Immature natural killer cell (primary cell): ENCODE results near the gene PIR. TPM values are rescaled to one million over a fixed set of nuclear protein-coding genes. Genes with fewer than 3 reads are reported as not detected.

ENCODE experiments used
- DNase-seq, 3 donors: peaks; one replicate each; pipeline ENCODE4 v3.0.0; 2022; ENCODE audit warnings: mixed read lengths in 1 of 3
- H3K27ac Mint-ChIP-seq, 6 donors: one replicate each; pipeline ENCODE4 v1.8.0; 2020; ENCODE audit warnings: mixed read lengths in 6 of 6, mild to moderate bottlenecking in 5 of 6, inconsistent platforms in 4 of 6, moderate library complexity in 3 of 6
- H3K27me3 Mint-ChIP-seq, 3 donors: one replicate each; pipeline ENCODE4 v1.8.0; 2020 to 2021; ENCODE audit warnings: low read depth in 3 of 3, mild to moderate bottlenecking in 3 of 3, mixed read lengths in 3 of 3, moderate library complexity in 3 of 3, inconsistent platforms in 1 of 3
- H3K36me3 Mint-ChIP-seq, 3 donors: one replicate each; pipeline ENCODE4 v1.8.0; 2020; ENCODE audit warnings: mixed read lengths in 3 of 3, inconsistent platforms in 2 of 3, mild to moderate bottlenecking in 2 of 3
- H3K4me1 Mint-ChIP-seq, 2 donors: one replicate each; pipeline ENCODE4 v1.8.0; 2020; ENCODE audit warnings: inconsistent platforms in 2 of 2, mild to moderate bottlenecking in 2 of 2, mixed read lengths in 2 of 2, moderate library complexity in 1 of 2
- H3K4me3 Mint-ChIP-seq, 5 donors: one replicate each; pipeline ENCODE4 v1.8.0; 2020; ENCODE audit warnings: mild to moderate bottlenecking in 5 of 5, mixed read lengths in 5 of 5, inconsistent platforms in 3 of 5, moderate library complexity in 3 of 5
- H3K9me3 Mint-ChIP-seq, 6 donors: one replicate each; pipeline ENCODE4 v1.8.0; 2020; ENCODE audit warnings: mild to moderate bottlenecking in 6 of 6, mixed read lengths in 6 of 6, inconsistent platforms in 4 of 6, moderate library complexity in 3 of 6
- polyA plus RNA-seq, 3 donors: library from polyadenylated mRNA; unstranded; fragments of 300-500 nt; fragmentation: Illumina TruSeq; gene quantifications; one replicate each; pipeline ENCODE4 v1.2.3, GENCODE V29; 2021

Gene PIR
- polyA plus RNA-seq, 3 donors from 2014 or later, result 0.76 TPM; not detected in 2

- Mint-ChIP-seq H3K27ac (no peak overlapping the region), H3K4me3 (no peak overlapping the region), H3K9me3 (no peaks in the 10 kb centered on the region), H3K36me3 (no peaks in the 10 kb centered on the region), H3K4me1 (no peaks in the 10 kb centered on the region), H3K27me3 (peaks cover 0 to 4% (median 3%) of the 10 kb centered on the region in 3 donors)
- DNase-seq, result no peak
These were observed 101.3 kb downstream of the PIR start for GRCh38 chrX:15391850-15392249.

GRCh38 chrX:15384304-15384703 is 108.8 kb downstream of the PIR start, which contains the start of gene VEGFD:
VEGFD (minus strand) TSS chrX:15384413; CDS start chrX:15383946, 467 bp downstream.
- Mint-ChIP-seq H3K4me3 (no peak within 1 kb of the TSS), H3K9me3 (no peaks in the 10 kb centered on the region), H3K36me3 (no peaks in the 10 kb centered on the region), H3K4me1 (no peaks in the 10 kb centered on the region), H3K27me3 (peaks cover 1 to 12% (median 2%) of the 10 kb centered on the region in 3 donors), H3K27ac (no peak within 1 kb of the TSS)
- no peak for DNase-seq

GRCh38 chrX:15382813-15383212 is 110.3 kb downstream of the PIR start:
- Mint-ChIP-seq H3K4me1 (no peaks in the 10 kb centered on the region), H3K4me3 (no peak overlapping the region), H3K27me3 (peaks cover 3 to 14% (median 7%) of the 10 kb centered on the region in 3 donors), H3K27ac (no peak overlapping the region), H3K36me3 (no peaks in the 10 kb centered on the region), H3K9me3 (no peaks in the 10 kb centered on the region)
- no peak for DNase-seq

GRCh38 chrX:15376956-15377355 is 116.2 kb downstream of the PIR start:
- DNase-seq, result no peak
- Mint-ChIP-seq H3K9me3 (no peaks in the 10 kb centered on the region), H3K27me3 (peaks cover 3 to 13% (median 5%) of the 10 kb centered on the region in 3 donors), H3K27ac (no peak overlapping the region), H3K4me1 (no peaks in the 10 kb centered on the region), H3K36me3 (no peaks in the 10 kb centered on the region), H3K4me3 (no peak overlapping the region)

GRCh38 chrX:15373976-15374375 is 119.2 kb downstream of the PIR start:
- DNase-seq, result no peak
- Mint-ChIP-seq H3K4me1 (no peaks in the 10 kb centered on the region), H3K27ac (no peak overlapping the region), H3K27me3 (peaks cover 3 to 12% (median 3%) of the 10 kb centered on the region in 3 donors), H3K4me3 (no peak overlapping the region), H3K9me3 (no peaks in the 10 kb centered on the region), H3K36me3 (no peaks in the 10 kb centered on the region)

- H3K27ac Mint-ChIP-seq, result no peak overlapping the region
These were observed 126.4 kb downstream of the PIR start for GRCh38 chrX:15366506-15367352.

GRCh38 chrX:15359701-15360100 is 133.4 kb downstream of the PIR start:
- Mint-ChIP-seq H3K27ac (no peak overlapping the region), H3K36me3 (no peaks in the 10 kb centered on the region), H3K4me1 (no peaks in the 10 kb centered on the region), H3K27me3 (peaks cover 5 to 20% (median 5%) of the 10 kb centered on the region in 3 donors), H3K9me3 (no peaks in the 10 kb centered on the region), H3K4me3 (no peak overlapping the region)
- DNase-seq, result no peak

More at GRCh38 chrX:15366506-15367352, 126.4 kb downstream of the PIR start:
- DNase-seq, result no peak
- peaks cover 0 to 15% (median 1%) of the 10 kb centered on the region in 3 donors for H3K27me3 Mint-ChIP-seq
- H3K36me3 Mint-ChIP-seq, result no peaks in the 10 kb centered on the region
- no peaks in the 10 kb centered on the region for H3K4me1 Mint-ChIP-seq
- peaks cover 0 to 2% (median 0%) of the 10 kb centered on the region in 6 donors for H3K9me3 Mint-ChIP-seq
- peak overlapping the region in 1 of 5 donors; percentile 19 for H3K4me3 Mint-ChIP-seq

GRCh38 chrX:15358533-15358932 is 134.6 kb downstream of the PIR start:
- H3K27ac Mint-ChIP-seq, result no peak overlapping the region
- H3K9me3 Mint-ChIP-seq, result no peaks in the 10 kb centered on the region
- H3K27me3 Mint-ChIP-seq, result peaks cover 5 to 18% (median 5%) of the 10 kb centered on the region in 3 donors
- no peaks in the 10 kb centered on the region for H3K4me1 Mint-ChIP-seq
- no peaks in the 10 kb centered on the region for H3K36me3 Mint-ChIP-seq
- H3K4me3 Mint-ChIP-seq, result no peak overlapping the region
- no peak for DNase-seq

- no peak for DNase-seq
- Mint-ChIP-seq H3K4me3 (no peak overlapping the region), H3K4me1 (no peaks in the 10 kb centered on the region), H3K27ac (no peak overlapping the region), H3K9me3 (no peaks in the 10 kb centered on the region), H3K36me3 (no peaks in the 10 kb centered on the region), H3K27me3 (peaks cover 5 to 12% (median 5%) of the 10 kb centered on the region in 3 donors)
These were observed 136.7 kb downstream of the PIR start for GRCh38 chrX:15356444-15356843.

GRCh38 chrX:15350329-15350996 is 142.7 kb downstream of the PIR start:
- Mint-ChIP-seq H3K36me3 (no peaks in the 10 kb centered on the region), H3K4me3 (no peak overlapping the region), H3K4me1 (no peaks in the 10 kb centered on the region), H3K27me3 (peaks cover 0 to 6% (median 6%) of the 10 kb centered on the region in 3 donors), H3K27ac (peak overlapping the region in 1 of 6 donors; percentile 30), H3K9me3 (no peaks in the 10 kb centered on the region)
- no peak for DNase-seq

GRCh38 chrX:15349046-15349445 is 144.1 kb downstream of the PIR start:
- H3K27me3 Mint-ChIP-seq, result peaks cover 0 to 6% (median 3%) of the 10 kb centered on the region in 3 donors
- no peaks in the 10 kb centered on the region for H3K9me3 Mint-ChIP-seq
- H3K4me3 Mint-ChIP-seq, result no peak overlapping the region
- no peaks in the 10 kb centered on the region for H3K4me1 Mint-ChIP-seq
- H3K36me3 Mint-ChIP-seq, result no peaks in the 10 kb centered on the region
- peak; percentile 2 to 14 (median 13) for DNase-seq
- H3K27ac Mint-ChIP-seq, result no peak overlapping the region

- Mint-ChIP-seq H3K36me3 (no peaks in the 10 kb centered on the region), H3K4me3 (no peak overlapping the region), H3K27ac (no peak overlapping the region), H3K9me3 (no peaks in the 10 kb centered on the region), H3K27me3 (peaks cover 1 to 12% (median 4%) of the 10 kb centered on the region in 3 donors), H3K4me1 (no peaks in the 10 kb centered on the region)
- no peak for DNase-seq
These were observed 147.2 kb downstream of the PIR start for GRCh38 chrX:15345976-15346375.

GRCh38 chrX:15344106-15344505 is 149.0 kb downstream of the PIR start:
- Mint-ChIP-seq H3K27me3 (peaks cover 5 to 12% (median 10%) of the 10 kb centered on the region in 3 donors), H3K9me3 (no peaks in the 10 kb centered on the region), H3K4me1 (no peaks in the 10 kb centered on the region), H3K4me3 (no peak overlapping the region), H3K36me3 (no peaks in the 10 kb centered on the region), H3K27ac (no peak overlapping the region)
- DNase-seq, result no peak

GRCh38 chrX:15343075-15343476 is 150.1 kb downstream of the PIR start:
- H3K27me3 Mint-ChIP-seq, result peaks cover 5 to 10% (median 10%) of the 10 kb centered on the region in 3 donors

More at GRCh38 chrX:15343075-15343476, 150.1 kb downstream of the PIR start:
- DNase-seq, result no peak
- no peaks in the 10 kb centered on the region for H3K9me3 Mint-ChIP-seq
- no peak overlapping the region for H3K4me3 Mint-ChIP-seq
- H3K4me1 Mint-ChIP-seq, result no peaks in the 10 kb centered on the region
- no peaks in the 10 kb centered on the region for H3K36me3 Mint-ChIP-seq
- no peak overlapping the region for H3K27ac Mint-ChIP-seq
